Measurements from ENCODE around the gene DLG2.

The DLG2 gene

GRCh38 chr11:84580428-84580827 lies 1046.7 kb downstream of the DLG2 start:
- no peak overlapping the region for H3K4me3 ChIP-seq
- H3K27ac ChIP-seq: no peak overlapping the region

GRCh38 chr11:84573868-84574267 lies 1053.3 kb downstream of the DLG2 start:
- Histone ChIP-seq H3K4me3 (no peak overlapping the region), H3K27ac (no peak overlapping the region)

GRCh38 chr11:84566671-84567070 lies 1060.5 kb downstream of the DLG2 start:
- Histone ChIP-seq H3K4me3 (no peak overlapping the region), H3K27ac (no peak overlapping the region)

GRCh38 chr11:84564867-84565184 lies 1062.3 kb downstream of the DLG2 start:
- H3K27ac ChIP-seq: no peak overlapping the region
- H3K4me3 ChIP-seq: no peak overlapping the region

- Histone ChIP-seq H3K27ac (no peak overlapping the region), H3K4me3 (no peak overlapping the region)
Measured at GRCh38 chr11:84564180-84564866, 1062.8 kb downstream of the DLG2 start.

- Histone ChIP-seq H3K27ac (no peak overlapping the region), H3K4me3 (no peak overlapping the region)
Measured at GRCh38 chr11:84563356-84563755, 1063.8 kb downstream of the DLG2 start.

GRCh38 chr11:84560206-84560605 lies 1066.9 kb downstream of the DLG2 start:
- H3K27ac ChIP-seq: no peak overlapping the region
- no peak overlapping the region for H3K4me3 ChIP-seq

- Histone ChIP-seq H3K27ac (no peak overlapping the region), H3K4me3 (no peak overlapping the region)
Measured at GRCh38 chr11:84558085-84558905, 1068.8 kb downstream of the DLG2 start.

GRCh38 chr11:84552791-84553190 lies 1074.4 kb downstream of the DLG2 start:
- Histone ChIP-seq H3K27ac (no peak overlapping the region), H3K4me3 (no peak overlapping the region)

- Histone ChIP-seq H3K4me3 (no peak overlapping the region), H3K27ac (no peak overlapping the region)
Measured at GRCh38 chr11:84549217-84549616, 1077.9 kb downstream of the DLG2 start.

- no peak overlapping the region for H3K4me3 ChIP-seq
- H3K27ac ChIP-seq: no peak overlapping the region
Measured at GRCh38 chr11:84544566-84544965, 1082.6 kb downstream of the DLG2 start.

- H3K27ac ChIP-seq: no peak overlapping the region
- H3K4me3 ChIP-seq: no peak overlapping the region
Measured at GRCh38 chr11:84543367-84544159, 1083.6 kb downstream of the DLG2 start.

GRCh38 chr11:84541731-84542340 lies 1085.3 kb downstream of the DLG2 start:
- Histone ChIP-seq H3K4me3 (no peak overlapping the region), H3K27ac (no peak overlapping the region)

GRCh38 chr11:84536456-84536855 lies 1090.7 kb downstream of the DLG2 start:
- no peak overlapping the region for H3K27ac ChIP-seq
- no peak overlapping the region for H3K4me3 ChIP-seq

- Histone ChIP-seq H3K27ac (no peak overlapping the region), H3K4me3 (no peak overlapping the region)
Measured at GRCh38 chr11:84532364-84532763, 1094.8 kb downstream of the DLG2 start.

GRCh38 chr11:84526250-84526649 lies 1100.9 kb downstream of the DLG2 start:
- no peak overlapping the region for H3K4me3 ChIP-seq
- no peak overlapping the region for H3K27ac ChIP-seq

- Histone ChIP-seq H3K27ac (no peak overlapping the region), H3K4me3 (no peak overlapping the region)
Measured at GRCh38 chr11:84524422-84525051, 1102.6 kb downstream of the DLG2 start.

GRCh38 chr11:84522331-84522730 lies 1104.8 kb downstream of the DLG2 start:
- Histone ChIP-seq H3K27ac (no peak overlapping the region), H3K4me3 (no peak overlapping the region)

- Histone ChIP-seq H3K27ac (no peak overlapping the region), H3K4me3 (no peak overlapping the region)
Measured at GRCh38 chr11:84518631-84519183, 1108.4 kb downstream of the DLG2 start.

GRCh38 chr11:84514436-84514835 lies 1112.7 kb downstream of the DLG2 start:
- H3K4me3 ChIP-seq: no peak overlapping the region
- no peak overlapping the region for H3K27ac ChIP-seq

Measured in skin epidermis (tissue), 12 donors.